ENCODE measurements around the gene TTC27.

DNA sequence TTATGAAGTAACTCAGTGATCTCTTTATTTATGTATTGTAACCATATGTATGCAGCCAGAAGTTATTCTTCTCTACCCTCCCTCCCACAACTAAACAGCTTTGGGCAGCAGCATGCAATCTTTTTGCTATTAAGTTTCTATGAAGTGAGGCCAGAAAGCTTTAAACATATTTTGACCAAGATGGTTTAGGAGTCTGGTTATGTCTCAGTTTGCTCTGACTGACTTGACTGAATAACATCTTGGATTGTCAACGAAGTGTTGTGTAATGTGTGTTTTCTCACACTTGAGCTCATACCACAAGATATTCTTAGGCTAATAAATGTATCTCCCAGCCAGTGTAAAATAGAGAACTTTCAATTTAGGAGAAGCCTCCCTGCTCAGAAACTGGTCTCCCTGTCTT lies 104.3 kb downstream of the TTC27 start:
- no peak for TF ChIP-seq POLR2A (IDR thresholded peaks at IDR 0.05)
- TF ChIP-seq, protein P1, sequence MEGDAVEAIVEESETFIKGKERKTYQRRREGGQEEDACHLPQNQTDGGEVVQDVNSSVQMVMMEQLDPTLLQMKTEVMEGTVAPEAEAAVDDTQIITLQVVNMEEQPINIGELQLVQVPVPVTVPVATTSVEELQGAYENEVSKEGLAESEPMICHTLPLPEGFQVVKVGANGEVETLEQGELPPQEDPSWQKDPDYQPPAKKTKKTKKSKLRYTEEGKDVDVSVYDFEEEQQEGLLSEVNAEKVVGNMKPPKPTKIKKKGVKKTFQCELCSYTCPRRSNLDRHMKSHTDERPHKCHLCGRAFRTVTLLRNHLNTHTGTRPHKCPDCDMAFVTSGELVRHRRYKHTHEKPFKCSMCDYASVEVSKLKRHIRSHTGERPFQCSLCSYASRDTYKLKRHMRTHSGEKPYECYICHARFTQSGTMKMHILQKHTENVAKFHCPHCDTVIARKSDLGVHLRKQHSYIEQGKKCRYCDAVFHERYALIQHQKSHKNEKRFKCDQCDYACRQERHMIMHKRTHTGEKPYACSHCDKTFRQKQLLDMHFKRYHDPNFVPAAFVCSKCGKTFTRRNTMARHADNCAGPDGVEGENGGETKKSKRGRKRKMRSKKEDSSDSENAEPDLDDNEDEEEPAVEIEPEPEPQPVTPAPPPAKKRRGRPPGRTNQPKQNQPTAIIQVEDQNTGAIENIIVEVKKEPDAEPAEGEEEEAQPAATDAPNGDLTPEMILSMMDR (IDR thresholded peaks at IDR 0.05): no peak

Measured in right lobe of liver (tissue), 4 donors.